Measurements from ENCODE around the gene LTBP2.
"Not testable (repeated sequence)": the region's sequence is repeated elsewhere in the genome, so short reads cannot be mapped to it uniquely, and the experiment has no call there.

The LTBP2 gene

GRCh38 chr14:74456684-74457564 is 155.1 kb downstream of the LTBP2 start:
- H3K4me1 Mint-ChIP-seq: peaks cover 21% of the 10 kb centered on the region

GRCh38 chr14:74454397-74454796 is 157.6 kb downstream of the LTBP2 start:
- not testable (repeated sequence) for H3K27ac Mint-ChIP-seq; H3K36me3 Mint-ChIP-seq (ENCODE audit: low read depth); H3K4me3 Mint-ChIP-seq; H3K27me3 Mint-ChIP-seq (ENCODE audit: low read depth)
- H3K9me3 Mint-ChIP-seq: peaks cover 12% of the 10 kb centered on the region
- H3K4me1 Mint-ChIP-seq: peaks cover 11% of the 10 kb centered on the region

More at GRCh38 chr14:74456684-74457564, 155.1 kb downstream of the LTBP2 start:
- H3K36me3 Mint-ChIP-seq (ENCODE audit: low read depth): no peaks in the 10 kb centered on the region
- peaks cover 16% of the 10 kb centered on the region for H3K27me3 Mint-ChIP-seq (ENCODE audit: low read depth)
- H3K27ac Mint-ChIP-seq: no peak overlapping the region
- H3K9me3 Mint-ChIP-seq: peaks cover 12% of the 10 kb centered on the region
- no peak overlapping the region for H3K4me3 Mint-ChIP-seq
- no peak for TF ChIP-seq CTCF (IDR thresholded peaks at IDR 0.05; ENCODE audit: unreplicated experiment in 3 of 3)
